H1 (cell line): ENCODE measurements around the gene CLEC1A. TPM values are rescaled to one million over a fixed set of nuclear protein-coding genes. Genes with fewer than 3 reads are reported as not detected.

Source experiments
- CBX5 ChIP-seq: fragments of 300-800, 300-1000 bp; sonication (generic); IDR thresholded peaks from 2 replicates; pipeline ENCODE4 v1.7.1; 2016; ENCODE audit warnings: antibody characterized with exemption, low read length, low read depth
- CHD7 ChIP-seq: fragments of 300-600 bp; sonication (generic); IDR thresholded peaks from 2 replicates; pipeline ENCODE4 v1.7.1; 2012; ENCODE audit warnings: low read length, moderate library complexity, mild to moderate bottlenecking, inconsistent platforms; ENCODE audit not compliant: insufficient replicate concordance
- CREB1 ChIP-seq: IDR thresholded peaks from 2 replicates; pipeline ENCODE4 v1.6.1; 2012; ENCODE audit warnings: inconsistent platforms
- polyA plus RNA-seq, 7 experiments: library from polyadenylated mRNA; depleted of rRNA in 3 of 7; stranded (reverse) in 5 of 7; unstranded in 2 of 7; fragments of >200 nt in 5 of 7; fragments of 200-250 nt in 2 of 7; gene quantifications; 1 replicate in 5 of 7; 2 replicates in 1 of 7; 4 replicates in 1 of 7; pipeline versions ENCODE4 v1.2.1 to v1.2.3, GENCODE V29; 2011 to 2013; ENCODE audit warnings: missing spikeins in 2 of 7, mixed read lengths in 2 of 7
- total RNA-seq: library from RNA; stranded (reverse); fragmentation: NEBNext Ultra II Directional; extraction: Animal tissue kit (Norgen Biotek cat#: 25700); gene quantifications from 2 replicates; pipeline ENCODE4 v1.2.1, GENCODE V29; 2021

Gene CLEC1A
- total and polyA plus RNA-seq, 2 of the 8 experiments (the other 6 are each of a cell fraction or from before 2014, with no cell fraction given), result 0.20 TPM; not detected in 1

DNA sequence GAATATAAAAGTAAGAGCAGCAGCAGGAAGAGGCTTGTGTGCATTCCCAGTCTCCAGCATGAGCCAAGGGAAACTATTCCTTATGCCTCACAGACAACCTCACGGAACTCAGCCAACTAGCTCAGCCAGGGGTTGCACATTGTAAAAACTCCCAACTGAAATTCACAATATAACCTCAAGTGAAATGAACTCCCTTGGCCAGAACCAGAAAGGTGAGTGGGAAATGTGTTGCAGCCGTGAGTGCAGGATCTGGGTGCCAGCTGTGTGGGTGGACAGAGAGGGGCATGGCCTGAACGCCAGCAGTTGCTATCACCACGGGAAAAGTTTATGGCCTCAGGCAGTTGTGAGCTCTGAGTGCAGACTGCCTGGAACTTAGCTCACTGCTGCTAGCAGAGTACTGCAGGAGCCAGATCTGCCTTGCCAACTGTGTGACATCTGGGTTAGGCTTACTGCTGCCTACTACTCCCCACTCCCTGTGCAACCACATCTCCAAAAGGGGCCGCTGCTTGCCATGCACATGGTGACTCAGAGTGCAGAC is 2.3 kb upstream of the CLEC1A start (continued):
- TF ChIP-seq CHD7 (no peak), CBX5 (no peak), CREB1 (no peak)
